ENCODE measurements around the gene ARPC5. TPM values are rescaled to one million over a fixed set of nuclear protein-coding genes. Genes with fewer than 3 reads are reported as not detected.

Gene ARPC5
- total and polyA plus RNA-seq, 2 donors (not counting 1 experiment from before 2014, with no cell fraction given): 28.3 to 103 TPM

- Histone ChIP-seq H3K27ac (ENCODE audit: low read length in 2 of 2) (no peak overlapping the region), H4K20me1 (ENCODE audit: control insufficient read depth, insufficient read depth, low read length, poor library complexity, severe bottlenecking) (no peaks in the 10 kb centered on the region), H3K9ac (ENCODE audit: low read length) (no peak overlapping the region), H3K4me2 (replicated peaks; ENCODE audit: low read depth, low read length, poor library complexity, severe bottlenecking) (no peak overlapping the region), H3K9me3 (ENCODE audit: control extremely low read depth in 1 of 3, control insufficient read depth in 2 of 3, insufficient read depth in 1 of 3, low read length in 2 of 3) (peaks cover 0 to 3% (median 1%) of the 10 kb centered on the region in 3 donors), H3K4me3 (ENCODE audit: control extremely low read depth in 1 of 5, extremely low read depth in 1 of 5, insufficient read depth in 1 of 5, low read depth in 2 of 5, low read length in 4 of 5) (no peak overlapping the region), H3K36me3 (replicated peaks in 1 of 2; ENCODE audit: control extremely low read depth in 1 of 2, control insufficient read depth in 1 of 2, extremely low read depth in 1 of 2, insufficient read depth in 2 of 2, low read length in 1 of 2) (no peaks in the 10 kb centered on the region), H2AFZ (ENCODE audit: insufficient read depth, low read depth, low read length, poor library complexity, severe bottlenecking) (no peak overlapping the region), H3K4me1 (ENCODE audit: control insufficient read depth in 2 of 2, insufficient read depth in 2 of 2, low read length in 2 of 2) (no peaks in the 10 kb centered on the region), H3K27me3 (replicated peaks in 1 of 4; ENCODE audit: control extremely low read depth in 1 of 4, control insufficient read depth in 3 of 4, insufficient read depth in 4 of 4, low read length in 3 of 4) (no peaks in the 10 kb centered on the region), H3K79me2 (ENCODE audit: control insufficient read depth, insufficient read depth, low read length) (no peaks in the 10 kb centered on the region)
- TF ChIP-seq, protein P1, sequence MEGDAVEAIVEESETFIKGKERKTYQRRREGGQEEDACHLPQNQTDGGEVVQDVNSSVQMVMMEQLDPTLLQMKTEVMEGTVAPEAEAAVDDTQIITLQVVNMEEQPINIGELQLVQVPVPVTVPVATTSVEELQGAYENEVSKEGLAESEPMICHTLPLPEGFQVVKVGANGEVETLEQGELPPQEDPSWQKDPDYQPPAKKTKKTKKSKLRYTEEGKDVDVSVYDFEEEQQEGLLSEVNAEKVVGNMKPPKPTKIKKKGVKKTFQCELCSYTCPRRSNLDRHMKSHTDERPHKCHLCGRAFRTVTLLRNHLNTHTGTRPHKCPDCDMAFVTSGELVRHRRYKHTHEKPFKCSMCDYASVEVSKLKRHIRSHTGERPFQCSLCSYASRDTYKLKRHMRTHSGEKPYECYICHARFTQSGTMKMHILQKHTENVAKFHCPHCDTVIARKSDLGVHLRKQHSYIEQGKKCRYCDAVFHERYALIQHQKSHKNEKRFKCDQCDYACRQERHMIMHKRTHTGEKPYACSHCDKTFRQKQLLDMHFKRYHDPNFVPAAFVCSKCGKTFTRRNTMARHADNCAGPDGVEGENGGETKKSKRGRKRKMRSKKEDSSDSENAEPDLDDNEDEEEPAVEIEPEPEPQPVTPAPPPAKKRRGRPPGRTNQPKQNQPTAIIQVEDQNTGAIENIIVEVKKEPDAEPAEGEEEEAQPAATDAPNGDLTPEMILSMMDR (IDR thresholded peaks at IDR 0.05): no peak
- TF ChIP-seq EZH2 (IDR thresholded peaks at IDR 0.05; ENCODE audit: borderline replicate concordance, insufficient read depth, low read depth, low read length, poor library complexity, severe bottlenecking): no peak
- no peak overlapping the region for H3K27ac Mint-ChIP-seq
- H3K27me3 Mint-ChIP-seq: peaks cover 41% of the 10 kb centered on the region
- ChIA-PET CTCF (interaction anchor here (3.7 kb wide), 1 partner anchor 11 kb away, joined by 19 read pairs; no protein-coding TSS in a partner anchor), POLR2A (no interaction called here)
- no CpG with 5 or more reads among the region's 2 CpGs for WGBS (ENCODE audit: insufficient coverage)
- DNase-seq (no peak), ATAC-seq (ENCODE audit: low read depth) (no peak)
- peaks cover 2% of the 10 kb centered on the region for H3K9me3 Mint-ChIP-seq (ENCODE audit: insufficient read depth)
- intact Hi-C loops (cut with micrococcal nuclease): no loop called here
- no peaks in the 10 kb centered on the region for H3K4me1 Mint-ChIP-seq
- H3K4me3 Mint-ChIP-seq: no peak overlapping the region
These were observed 38.2 kb upstream of the ARPC5 start for GRCh38 chr1:183673605-183674323.

DNA sequence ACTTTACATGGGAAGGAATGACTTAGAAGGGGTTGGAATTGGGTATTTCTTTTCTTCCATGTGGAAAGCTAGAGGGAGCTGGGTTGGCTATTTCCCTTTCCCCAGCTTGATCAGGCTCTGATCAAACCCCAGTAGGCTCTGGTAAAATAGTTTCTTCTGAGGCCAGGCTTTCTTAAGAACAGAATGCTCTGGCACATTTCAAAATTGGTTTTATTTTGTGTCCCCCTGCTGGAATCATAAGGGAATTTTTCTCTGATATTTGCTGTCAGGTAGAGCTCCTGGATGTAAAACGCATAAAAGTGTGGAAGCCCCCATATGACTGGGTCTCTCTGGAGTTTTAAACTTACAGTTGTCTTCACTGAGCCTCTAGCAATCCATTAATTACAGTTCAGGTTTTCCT, 34.6 kb upstream of the ARPC5 start:
- ChIA-PET CTCF (no interaction called here), POLR2A (no interaction called here)
- H3K9me3 ChIP-seq (ENCODE audit: control extremely low read depth in 1 of 3, control insufficient read depth in 2 of 3, insufficient read depth in 1 of 3, low read length in 2 of 3): peaks cover 0 to 3% (median 1%) of the 10 kb centered on the region in 3 donors
- H3K27me3 Mint-ChIP-seq: peaks cover 28% of the 10 kb centered on the region
- no peak for TF ChIP-seq EZH2 (IDR thresholded peaks at IDR 0.05; ENCODE audit: borderline replicate concordance, insufficient read depth, low read depth, low read length, poor library complexity, severe bottlenecking)
- TF ChIP-seq, protein P1 (IDR thresholded peaks at IDR 0.05): no peak
- no peak overlapping the region for H3K4me3 ChIP-seq (ENCODE audit: control extremely low read depth in 1 of 5, extremely low read depth in 1 of 5, insufficient read depth in 1 of 5, low read depth in 2 of 5, low read length in 4 of 5)
- H3K4me3 Mint-ChIP-seq: no peak overlapping the region
- H3K27ac Mint-ChIP-seq: no peak overlapping the region
- H3K27ac ChIP-seq (ENCODE audit: low read length in 2 of 2): no peak overlapping the region
- H3K27me3 ChIP-seq (replicated peaks in 1 of 4; ENCODE audit: control extremely low read depth in 1 of 4, control insufficient read depth in 3 of 4, insufficient read depth in 4 of 4, low read length in 3 of 4): no peaks in the 10 kb centered on the region
- intact Hi-C loops (cut with micrococcal nuclease): no loop called here
- ATAC-seq (ENCODE audit: low read depth) (no peak), DNase-seq (no peak)
- H3K79me2 ChIP-seq (ENCODE audit: control insufficient read depth, insufficient read depth, low read length): no peaks in the 10 kb centered on the region
- no peaks in the 10 kb centered on the region for H4K20me1 ChIP-seq (ENCODE audit: control insufficient read depth, insufficient read depth, low read length, poor library complexity, severe bottlenecking)
- no peak overlapping the region for H3K9ac ChIP-seq (ENCODE audit: low read length)
- no peaks in the 10 kb centered on the region for H3K36me3 ChIP-seq (replicated peaks in 1 of 2; ENCODE audit: control extremely low read depth in 1 of 2, control insufficient read depth in 1 of 2, extremely low read depth in 1 of 2, insufficient read depth in 2 of 2, low read length in 1 of 2)
- no peaks in the 10 kb centered on the region for H3K4me1 Mint-ChIP-seq
- no peak overlapping the region for H3K4me2 ChIP-seq (replicated peaks; ENCODE audit: low read depth, low read length, poor library complexity, severe bottlenecking)
- no peaks in the 10 kb centered on the region for H3K4me1 ChIP-seq (ENCODE audit: control insufficient read depth in 2 of 2, insufficient read depth in 2 of 2, low read length in 2 of 2)
- peaks cover 2% of the 10 kb centered on the region for H3K9me3 Mint-ChIP-seq (ENCODE audit: insufficient read depth)
- no peak overlapping the region for H2AFZ ChIP-seq (ENCODE audit: insufficient read depth, low read depth, low read length, poor library complexity, severe bottlenecking)
- no CpG with 5 or more reads among the region's 1 CpG for WGBS (ENCODE audit: insufficient coverage)
